GM18909 (cell line): ENCODE data around the gene TET3.

Experiments
- ATAC-seq: cut with Tn5 transposase; IDR thresholded peaks from one replicate; pipeline ENCODE4 v1.9.1; 2021; ENCODE audit warnings: mild to moderate bottlenecking; ENCODE audit not compliant: unreplicated experiment, poor library complexity

Gene TET3

GRCh38 chr2:73963385-73964120 lies 21.2 kb upstream of the TET3 start:
- peak; percentile 61 for ATAC-seq

GRCh38 chr2:73964223-73964622 lies 20.5 kb upstream of the TET3 start:
- ATAC-seq = no peak

- no peak for ATAC-seq
These were observed 19.7 kb upstream of the TET3 start for GRCh38 chr2:73965053-73965452.

GRCh38 chr2:73968357-73968937 lies 16.3 kb upstream of the TET3 start:
- no peak for ATAC-seq

- ATAC-seq = no peak
These were observed 15.4 kb upstream of the TET3 start for GRCh38 chr2:73969356-73969755.

GRCh38 chr2:73970141-73970803 lies 14.4 kb upstream of the TET3 start:
- ATAC-seq = peak; percentile 10

GRCh38 chr2:73970850-73971471 lies 13.7 kb upstream of the TET3 start:
- peak; percentile 89 for ATAC-seq

- no peak for ATAC-seq
These were observed 13.0 kb upstream of the TET3 start for GRCh38 chr2:73971722-73972121.

GRCh38 chr2:73972846-73973245 lies 11.9 kb upstream of the TET3 start:
- ATAC-seq = no peak

GRCh38 chr2:73975731-73976130 lies 9.0 kb upstream of the TET3 start:
- ATAC-seq = no peak

GRCh38 chr2:73976803-73977202 lies 7.9 kb upstream of the TET3 start:
- no peak for ATAC-seq

GRCh38 chr2:73977466-73977865 lies 7.2 kb upstream of the TET3 start:
- ATAC-seq = no peak

- ATAC-seq = peak; percentile 50
These were observed 5.7 kb upstream of the TET3 start for GRCh38 chr2:73979021-73979420.

GRCh38 chr2:73979686-73980085 lies 5.0 kb upstream of the TET3 start:
- ATAC-seq = no peak

- no peak for ATAC-seq
These were observed 4.1 kb upstream of the TET3 start for GRCh38 chr2:73980566-73980965.

GRCh38 chr2:73981081-73982001 lies 3.4 kb upstream of the TET3 start:
- no peak for ATAC-seq

- no peak for ATAC-seq
These were observed 2.5 kb upstream of the TET3 start for GRCh38 chr2:73982140-73982617.

- no peak for ATAC-seq
These were observed 1.1 kb upstream of the TET3 start for GRCh38 chr2:73983322-73984202.

GRCh38 chr2:73984922-73985307 lies 205 bp downstream of the TET3 start:
- ATAC-seq = peak; percentile 11
